Neural progenitor cell (in vitro differentiated cells): ENCODE measurements around the gene MRPS14. TPM values are rescaled to one million over a fixed set of nuclear protein-coding genes. Genes with fewer than 3 reads are reported as not detected.

Experiments used
- DNase-seq: peaks from one replicate; pipeline ENCODE4 v3.0.0-alpha.2; 2016; ENCODE audit warnings: low spot score
- H2AFZ ChIP-seq: fragments of 200-600 bp; sonication (generic); replicated peaks from 2 replicates; pipeline ENCODE4 v1.6.1; 2016; ENCODE audit warnings: antibody characterized with exemption
- H3F3A ChIP-seq: fragments of 200-600 bp; sonication (generic); 2 replicates; pipeline ENCODE4 v1.6.1; 2016; ENCODE audit warnings: antibody characterized with exemption, low read depth
- H3K27ac ChIP-seq: fragments of 200-600 bp; sonication (generic); 2 replicates; pipeline ENCODE4 v1.5.1; 2016; ENCODE audit warnings: mild to moderate bottlenecking
- H3K27me3 ChIP-seq: fragments of 200-600 bp; sonication (generic); 2 replicates; pipeline ENCODE4 v1.6.1; 2016; ENCODE audit warnings: mild to moderate bottlenecking, moderate library complexity
- H3K36me3 ChIP-seq: fragments of 200-600 bp; sonication (generic); 2 replicates; pipeline ENCODE4 v1.5.1; 2016
- H3K4me1 ChIP-seq: fragments of 200-600 bp; sonication (generic); 2 replicates; pipeline ENCODE4 v1.6.1; 2016; ENCODE audit warnings: mixed run types
- H3K4me2 ChIP-seq: fragments of 200-600 bp; sonication (generic); 2 replicates; pipeline ENCODE4 v1.6.1; 2016
- H3K4me3 ChIP-seq: fragments of 200-600 bp; sonication (generic); 2 replicates; pipeline ENCODE4 v1.5.1; 2016
- H3K79me2 ChIP-seq: fragments of 200-600 bp; sonication (generic); 2 replicates; pipeline ENCODE4 v1.6.1; 2016; ENCODE audit warnings: low read depth
- H3K9ac ChIP-seq: fragments of 200-600 bp; sonication (generic); 2 replicates; pipeline ENCODE4 v1.6.1; 2016
- H3K9me3 ChIP-seq: fragments of 200-600 bp; sonication (generic); 2 replicates; pipeline ENCODE4 v1.5.1; 2016; ENCODE audit warnings: low read depth
- H4K20me1 ChIP-seq: fragments of 200-600 bp; sonication (generic); 2 replicates; pipeline ENCODE4 v1.6.1; 2016; ENCODE audit warnings: low read depth
- H3K27ac Mint-ChIP-seq: 3 replicates; pipeline ENCODE4 v1.8.0; 2021; ENCODE audit warnings: mixed read lengths
- H3K27me3 Mint-ChIP-seq: 2 replicates; pipeline ENCODE4 v1.8.0; 2022; ENCODE audit warnings: low read depth, mild to moderate bottlenecking, inconsistent platforms, moderate library complexity, mixed read lengths; ENCODE audit not compliant: insufficient read depth
- H3K36me3 Mint-ChIP-seq: 3 replicates; pipeline ENCODE4 v1.8.0; 2021; ENCODE audit warnings: mixed read lengths
- H3K4me1 Mint-ChIP-seq: 3 replicates; pipeline ENCODE4 v1.8.0; 2021; ENCODE audit warnings: mixed read lengths
- H3K4me3 Mint-ChIP-seq: 3 replicates; pipeline ENCODE4 v1.8.0; 2021; ENCODE audit warnings: mild to moderate bottlenecking, moderate library complexity, mixed read lengths
- H3K9me3 Mint-ChIP-seq: 3 replicates; pipeline ENCODE4 v1.8.0; 2020; ENCODE audit warnings: mixed read lengths
- EZH2 ChIP-seq: fragments of 200-600 bp; sonication (generic); IDR thresholded peaks from 2 replicates; pipeline ENCODE4 v1.6.1; 2017; ENCODE audit warnings: antibody characterized with exemption, mild to moderate bottlenecking, moderate library complexity
- EZH2phosphoT487 ChIP-seq: fragments of 200-600 bp; sonication (generic); IDR thresholded peaks from 2 replicates; pipeline ENCODE4 v1.6.1; 2017; ENCODE audit warnings: antibody characterized with exemption
- total RNA-seq: library from RNA; depleted of rRNA; stranded (reverse); fragments of >200 nt; gene quantifications from 2 replicates; pipeline ENCODE4 v1.2.3, GENCODE V29; 2015; ENCODE audit warnings: low replicate concordance
- TF ChIP-seq, protein P1 (sequence below): fragments of 200-600 bp; sonication (generic); IDR thresholded peaks from 2 replicates; pipeline ENCODE4 v1.5.1; 2017; ENCODE audit warnings: antibody characterized with exemption, mild to moderate bottlenecking

Gene MRPS14
- total RNA-seq, 1 donor from 2014 or later = 35.1 TPM

DNA sequence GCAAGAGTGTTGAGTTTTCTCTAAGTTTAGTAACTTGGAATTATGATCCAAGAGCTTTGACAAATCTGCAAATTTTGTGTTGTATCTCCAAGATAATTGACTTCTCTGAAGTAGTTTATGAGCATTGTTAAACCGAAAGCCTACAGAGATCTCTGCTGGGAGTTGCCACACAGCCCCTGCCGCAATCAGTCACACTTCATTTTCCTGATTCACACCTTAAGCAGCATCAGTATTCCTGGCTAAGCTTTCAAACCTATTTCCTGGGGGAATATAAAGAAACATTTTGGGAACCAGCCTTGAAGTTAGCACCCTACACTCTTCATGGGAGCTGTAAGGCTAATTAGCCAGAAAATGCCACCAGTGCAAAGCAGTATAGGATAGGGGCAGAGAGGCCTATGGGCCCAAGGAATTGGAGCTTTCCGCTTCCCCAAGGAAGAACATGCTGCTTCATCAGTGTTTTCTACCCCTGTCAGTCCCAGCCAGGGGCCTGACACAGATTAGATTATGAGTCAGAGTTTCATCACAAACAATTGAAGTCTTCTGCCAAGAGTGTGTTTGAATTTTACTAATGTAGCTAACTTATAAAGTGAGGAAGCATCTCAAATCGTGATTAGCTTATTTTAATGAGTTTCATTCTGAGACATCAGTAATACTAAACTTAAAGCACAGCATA, 46.7 kb downstream of the MRPS14 start:
- Histone ChIP-seq H3K4me1 (peaks cover 7% of the 10 kb centered on the region), H3K4me2 (no peak overlapping the region), H3K9ac (no peak overlapping the region), H4K20me1 (no peaks in the 10 kb centered on the region), H3K4me3 (no peak overlapping the region), H3K36me3 (no peaks in the 10 kb centered on the region), H3K27me3 (no peaks in the 10 kb centered on the region), H3K9me3 (no peaks in the 10 kb centered on the region), H2AFZ (no peak overlapping the region), H3K27ac (no peak overlapping the region), H3F3A (no peaks in the 10 kb centered on the region), H3K79me2 (no peaks in the 10 kb centered on the region)
- Mint-ChIP-seq H3K36me3 (peaks cover 6% of the 10 kb centered on the region), H3K9me3 (no peaks in the 10 kb centered on the region), H3K27ac (no peak overlapping the region), H3K4me1 (peaks cover 9% of the 10 kb centered on the region), H3K4me3 (no peak overlapping the region), H3K27me3 (no peaks in the 10 kb centered on the region)
- TF ChIP-seq, protein P1, sequence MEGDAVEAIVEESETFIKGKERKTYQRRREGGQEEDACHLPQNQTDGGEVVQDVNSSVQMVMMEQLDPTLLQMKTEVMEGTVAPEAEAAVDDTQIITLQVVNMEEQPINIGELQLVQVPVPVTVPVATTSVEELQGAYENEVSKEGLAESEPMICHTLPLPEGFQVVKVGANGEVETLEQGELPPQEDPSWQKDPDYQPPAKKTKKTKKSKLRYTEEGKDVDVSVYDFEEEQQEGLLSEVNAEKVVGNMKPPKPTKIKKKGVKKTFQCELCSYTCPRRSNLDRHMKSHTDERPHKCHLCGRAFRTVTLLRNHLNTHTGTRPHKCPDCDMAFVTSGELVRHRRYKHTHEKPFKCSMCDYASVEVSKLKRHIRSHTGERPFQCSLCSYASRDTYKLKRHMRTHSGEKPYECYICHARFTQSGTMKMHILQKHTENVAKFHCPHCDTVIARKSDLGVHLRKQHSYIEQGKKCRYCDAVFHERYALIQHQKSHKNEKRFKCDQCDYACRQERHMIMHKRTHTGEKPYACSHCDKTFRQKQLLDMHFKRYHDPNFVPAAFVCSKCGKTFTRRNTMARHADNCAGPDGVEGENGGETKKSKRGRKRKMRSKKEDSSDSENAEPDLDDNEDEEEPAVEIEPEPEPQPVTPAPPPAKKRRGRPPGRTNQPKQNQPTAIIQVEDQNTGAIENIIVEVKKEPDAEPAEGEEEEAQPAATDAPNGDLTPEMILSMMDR = no peak
- TF ChIP-seq EZH2phosphoT487 (no peak), EZH2 (no peak)
- DNase-seq = no peak

DNA sequence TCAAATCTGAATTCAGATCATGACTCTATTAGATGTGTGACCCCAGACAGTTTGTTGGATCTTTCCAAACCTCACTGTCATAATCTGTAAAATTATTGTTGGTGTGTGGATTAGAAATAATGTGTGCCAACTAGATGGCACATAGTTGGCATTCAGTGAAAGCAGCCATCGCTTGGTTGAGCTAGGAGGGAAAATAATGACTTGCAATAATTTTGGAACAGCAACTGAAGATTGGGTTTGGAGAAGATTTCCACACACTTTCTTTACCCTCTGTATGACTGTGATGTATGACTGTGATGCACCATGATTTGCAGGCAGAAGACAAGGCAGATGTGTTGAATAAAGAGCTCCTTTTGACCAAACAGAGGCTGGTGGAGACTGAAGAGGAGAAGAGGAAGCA, 47.5 kb downstream of the MRPS14 start:
- H3K36me3 Mint-ChIP-seq = peaks cover 4% of the 10 kb centered on the region
- H3K27ac ChIP-seq = no peak overlapping the region

GRCh38 chr1:174974711-174975119, 48.5 kb downstream of the MRPS14 start:
- Histone ChIP-seq H3K9me3 (no peaks in the 10 kb centered on the region), H3K9ac (no peak overlapping the region), H4K20me1 (no peaks in the 10 kb centered on the region), H3K27ac (no peak overlapping the region), H3K4me1 (peaks cover 12% of the 10 kb centered on the region), H3K79me2 (no peaks in the 10 kb centered on the region), H3K4me3 (no peak overlapping the region), H3K27me3 (no peaks in the 10 kb centered on the region), H3F3A (no peaks in the 10 kb centered on the region), H2AFZ (no peak overlapping the region), H3K4me2 (no peak overlapping the region), H3K36me3 (no peaks in the 10 kb centered on the region)
- H3K27me3 Mint-ChIP-seq = no peaks in the 10 kb centered on the region
- no peak overlapping the region for H3K4me3 Mint-ChIP-seq
- no peak for DNase-seq
- H3K9me3 Mint-ChIP-seq = no peaks in the 10 kb centered on the region
- peaks cover 9% of the 10 kb centered on the region for H3K4me1 Mint-ChIP-seq
- TF ChIP-seq, protein P1 = no peak
- TF ChIP-seq EZH2phosphoT487 (no peak), EZH2 (no peak)
- no peak overlapping the region for H3K27ac Mint-ChIP-seq
- H3K36me3 Mint-ChIP-seq = peaks cover 4% of the 10 kb centered on the region

More for the DNA sequence above, 47.5 kb downstream of the MRPS14 start:
- Mint-ChIP-seq H3K27me3 (no peaks in the 10 kb centered on the region), H3K9me3 (no peaks in the 10 kb centered on the region), H3K27ac (no peak overlapping the region), H3K4me1 (peaks cover 9% of the 10 kb centered on the region), H3K4me3 (no peak overlapping the region)
- Histone ChIP-seq H3K9me3 (no peaks in the 10 kb centered on the region), H3K27me3 (no peaks in the 10 kb centered on the region), H3K4me1 (peaks cover 12% of the 10 kb centered on the region), H3K36me3 (no peaks in the 10 kb centered on the region), H3F3A (no peaks in the 10 kb centered on the region), H3K4me2 (no peak overlapping the region), H3K79me2 (no peaks in the 10 kb centered on the region), H3K9ac (no peak overlapping the region), H3K4me3 (no peak overlapping the region), H4K20me1 (no peaks in the 10 kb centered on the region), H2AFZ (no peak overlapping the region)
- no peak for TF ChIP-seq EZH2phosphoT487
- TF ChIP-seq EZH2 = no peak
- TF ChIP-seq, protein P1 = no peak
- DNase-seq = no peak
